AG09309 (cell line): ENCODE measurements around the gene SCTR.

Experiments used
- DNase-seq: peaks from one replicate; pipeline ENCODE4 v3.0.0-alpha.2; 2010; ENCODE audit warnings: low read depth
- H3K4me3 ChIP-seq: 2 replicates; pipeline ENCODE4 v1.5.1; 2011; ENCODE audit warnings: mild to moderate bottlenecking, low read depth, low read length, moderate library complexity; ENCODE audit not compliant: control insufficient read depth
- TF ChIP-seq, protein P1 (sequence below): IDR thresholded peaks from 2 replicates; pipeline ENCODE4 v1.5.1; 2011; ENCODE audit warnings: mild to moderate bottlenecking, low read depth, low read length, inconsistent platforms; ENCODE audit not compliant: insufficient read depth, control insufficient read depth; ENCODE audit errors: missing control alignments

Gene SCTR

DNA sequence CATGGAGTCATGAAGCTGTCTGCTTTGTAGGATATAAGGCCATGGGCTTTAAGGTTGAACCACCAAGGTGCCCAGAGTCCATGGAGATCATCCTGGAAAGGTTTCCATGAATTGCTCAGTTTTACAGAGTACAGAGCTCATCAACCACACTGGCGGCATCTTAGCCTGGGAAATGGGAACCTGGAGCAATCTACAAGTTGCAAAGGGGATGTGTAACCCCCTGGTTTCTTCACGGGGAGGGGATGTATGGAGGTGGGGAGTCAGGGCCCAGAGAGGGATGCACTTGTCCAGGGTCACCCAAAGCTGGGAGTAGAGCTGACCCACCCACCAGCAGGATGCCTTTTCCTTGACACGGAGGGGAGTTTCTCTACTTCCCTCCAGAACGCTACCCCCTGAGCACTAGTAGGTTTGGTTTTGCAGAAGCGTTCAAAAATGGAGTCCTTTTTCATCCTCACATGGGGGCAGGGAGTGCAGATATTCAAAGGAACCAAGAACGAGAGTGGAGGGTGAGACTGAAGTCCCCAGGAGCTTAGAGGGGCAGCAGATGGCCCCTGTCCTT, 85.5 kb downstream of the SCTR start:
- no peak overlapping the region for H3K4me3 ChIP-seq
- DNase-seq: no peak
- TF ChIP-seq, protein P1, sequence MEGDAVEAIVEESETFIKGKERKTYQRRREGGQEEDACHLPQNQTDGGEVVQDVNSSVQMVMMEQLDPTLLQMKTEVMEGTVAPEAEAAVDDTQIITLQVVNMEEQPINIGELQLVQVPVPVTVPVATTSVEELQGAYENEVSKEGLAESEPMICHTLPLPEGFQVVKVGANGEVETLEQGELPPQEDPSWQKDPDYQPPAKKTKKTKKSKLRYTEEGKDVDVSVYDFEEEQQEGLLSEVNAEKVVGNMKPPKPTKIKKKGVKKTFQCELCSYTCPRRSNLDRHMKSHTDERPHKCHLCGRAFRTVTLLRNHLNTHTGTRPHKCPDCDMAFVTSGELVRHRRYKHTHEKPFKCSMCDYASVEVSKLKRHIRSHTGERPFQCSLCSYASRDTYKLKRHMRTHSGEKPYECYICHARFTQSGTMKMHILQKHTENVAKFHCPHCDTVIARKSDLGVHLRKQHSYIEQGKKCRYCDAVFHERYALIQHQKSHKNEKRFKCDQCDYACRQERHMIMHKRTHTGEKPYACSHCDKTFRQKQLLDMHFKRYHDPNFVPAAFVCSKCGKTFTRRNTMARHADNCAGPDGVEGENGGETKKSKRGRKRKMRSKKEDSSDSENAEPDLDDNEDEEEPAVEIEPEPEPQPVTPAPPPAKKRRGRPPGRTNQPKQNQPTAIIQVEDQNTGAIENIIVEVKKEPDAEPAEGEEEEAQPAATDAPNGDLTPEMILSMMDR: no peak

DNA sequence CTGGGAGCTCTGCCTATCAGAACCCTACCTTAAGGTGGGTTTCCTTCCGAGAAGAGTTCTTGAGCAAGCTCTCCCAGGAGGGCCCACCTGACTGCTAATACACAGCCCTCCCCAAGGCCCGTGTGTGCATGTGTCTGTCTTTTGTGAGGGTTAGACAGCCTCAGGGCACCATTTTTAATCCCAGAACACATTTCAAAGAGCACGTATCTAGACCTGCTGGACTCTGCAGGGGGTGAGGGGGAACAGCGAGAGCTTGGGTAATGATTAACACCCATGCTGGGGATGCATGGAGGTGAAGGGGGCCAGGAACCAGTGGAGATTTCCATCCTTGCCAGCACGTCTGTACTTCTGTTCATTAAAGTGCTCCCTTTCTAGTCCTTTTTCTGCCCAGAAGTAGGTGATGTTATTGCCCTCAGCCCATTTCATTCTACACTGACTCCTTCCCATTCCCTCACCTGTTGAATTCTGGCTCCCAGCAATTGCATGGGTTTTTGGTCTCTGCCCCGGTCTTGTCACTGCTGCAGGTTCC, 86.1 kb downstream of the SCTR start:
- no peak for DNase-seq
- TF ChIP-seq, protein P1: no peak
- no peak overlapping the region for H3K4me3 ChIP-seq

DNA sequence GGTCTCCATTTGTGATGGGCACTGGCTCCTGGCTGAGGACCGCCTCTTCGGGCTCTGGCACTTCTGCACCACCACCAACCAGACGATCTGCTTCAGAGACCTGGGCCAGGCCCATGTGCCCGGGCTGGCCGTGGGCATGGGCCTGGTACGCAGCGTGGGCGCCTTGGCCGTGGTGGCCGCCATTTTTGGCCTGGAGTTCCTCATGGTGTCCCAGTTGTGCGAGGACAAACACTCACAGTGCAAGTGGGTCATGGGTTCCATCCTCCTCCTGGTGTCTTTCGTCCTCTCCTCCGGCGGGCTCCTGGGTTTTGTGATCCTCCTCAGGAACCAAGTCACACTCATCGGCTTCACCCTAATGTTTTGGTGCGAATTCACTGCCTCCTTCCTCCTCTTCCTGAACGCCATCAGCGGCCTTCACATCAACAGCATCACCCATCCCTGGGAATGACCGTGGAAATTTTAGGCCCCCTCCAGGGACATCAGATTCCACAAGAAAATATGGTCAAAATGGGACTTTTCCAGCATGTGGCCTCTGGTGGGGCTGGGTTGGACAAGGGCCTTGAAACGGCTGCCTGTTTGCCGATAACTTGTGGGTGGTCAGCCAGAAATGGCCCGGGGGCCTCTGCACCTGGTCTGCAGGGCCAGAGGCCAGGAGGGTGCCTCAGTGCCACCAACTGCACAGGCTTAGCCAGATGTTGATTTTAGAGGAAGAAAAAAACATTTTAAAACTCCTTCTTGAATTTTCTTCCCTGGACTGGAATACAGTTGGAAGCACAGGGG, 87.1 kb downstream of the SCTR start:
- no peak for DNase-seq
- H3K4me3 ChIP-seq: no peak overlapping the region
- TF ChIP-seq, protein P1: no peak

DNA sequence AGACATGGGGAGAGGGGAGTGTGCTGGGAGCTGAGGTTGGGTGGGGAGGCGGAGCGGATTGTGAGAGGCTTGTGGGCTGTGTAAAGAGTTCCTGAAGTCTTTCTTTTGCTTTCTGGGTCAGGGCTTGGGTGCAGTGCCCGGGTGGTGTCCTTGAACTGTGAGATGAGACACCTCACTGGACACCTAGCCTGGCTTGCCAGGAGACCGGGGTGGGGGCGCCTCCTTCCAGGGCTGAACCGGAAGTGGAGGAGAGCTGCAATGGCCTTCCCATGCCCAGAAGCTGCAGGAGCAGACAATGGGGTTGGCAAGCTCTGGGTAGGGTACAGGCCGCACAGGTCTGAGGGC, 88.4 kb downstream of the SCTR start:
- DNase-seq: no peak
- TF ChIP-seq, protein P1: no peak
- H3K4me3 ChIP-seq: no peak overlapping the region

DNA sequence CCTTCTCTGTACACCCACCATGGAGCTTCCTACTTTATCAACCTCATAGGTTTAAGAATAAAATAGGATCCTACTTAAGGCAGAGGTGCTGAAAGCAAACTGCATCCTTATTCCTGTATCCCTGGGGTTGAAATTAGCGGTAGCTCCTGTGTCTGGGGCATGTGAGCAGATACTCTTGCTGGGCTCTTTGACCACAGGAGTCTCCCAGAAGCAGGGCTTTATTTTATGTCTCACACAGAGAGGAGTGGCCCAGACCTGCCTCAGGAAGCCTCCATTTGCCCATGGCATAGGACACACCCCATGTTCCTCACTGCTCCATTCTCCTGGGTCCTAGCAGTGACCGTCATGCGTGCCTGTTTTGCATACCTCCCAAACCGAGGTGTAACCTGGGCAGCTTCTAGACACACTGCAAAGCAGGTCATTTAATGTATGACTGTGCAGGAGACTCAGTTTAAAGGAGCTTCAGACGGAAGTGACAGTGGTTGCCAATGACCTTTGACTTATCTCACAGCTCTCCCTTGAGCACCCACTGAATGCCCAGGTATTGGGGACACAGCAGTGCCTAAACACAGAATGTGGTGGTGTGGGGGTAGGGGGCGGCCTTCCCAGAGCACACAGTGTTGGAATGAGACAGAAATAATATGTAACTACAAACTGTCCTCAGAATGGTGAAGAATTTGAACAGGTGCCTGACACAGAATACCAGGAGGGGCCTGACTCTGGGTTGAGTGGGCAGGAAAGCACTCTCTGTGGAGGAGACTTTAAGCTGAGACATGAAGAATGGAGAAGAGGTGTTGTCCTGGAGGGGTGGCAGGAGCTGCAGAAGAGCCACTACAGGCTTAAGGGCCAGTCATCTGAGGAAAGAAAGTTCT, 89.0 kb downstream of the SCTR start:
- TF ChIP-seq, protein P1: no peak

DNA sequence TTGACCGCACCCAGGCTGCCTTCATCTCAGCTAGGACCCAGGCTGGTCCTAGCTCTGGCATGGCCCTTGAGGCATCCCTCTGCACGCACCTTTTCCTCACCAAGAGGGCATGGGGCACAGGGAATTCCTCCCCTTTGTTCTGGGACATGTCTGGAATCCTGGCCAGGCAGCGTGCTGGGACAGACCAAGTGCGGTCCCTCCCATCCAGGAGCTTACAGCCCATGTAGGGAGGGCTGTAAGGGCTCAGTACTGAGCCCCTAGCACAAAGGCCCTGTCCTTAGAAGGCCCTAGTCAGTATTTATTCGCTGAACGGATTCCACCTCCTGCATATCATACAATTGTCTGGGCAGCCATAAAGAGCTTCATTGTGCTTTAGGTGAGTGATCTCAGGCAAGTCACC, 89.6 kb downstream of the SCTR start:
- H3K4me3 ChIP-seq: no peak overlapping the region
- TF ChIP-seq, protein P1: no peak
- DNase-seq: no peak

More for the DNA sequence above, 89.0 kb downstream of the SCTR start:
- no peak overlapping the region for H3K4me3 ChIP-seq
- DNase-seq: no peak
